Sigmoid colon (tissue), 7 donors: ENCODE results near the gene ACSL6. TPM values are rescaled to one million over a fixed set of nuclear protein-coding genes. Genes with fewer than 3 reads are reported as not detected.

ENCODE experiments used
- DNase-seq: peaks from one replicate; pipeline ENCODE4 v3.0.0-alpha.2; 2019
- H3K27ac ChIP-seq, 4 donors: fragments of 200-600 bp; sonication (generic); one replicate each; pipeline ENCODE4 v1.5.1; 2016 to 2019; ENCODE audit warnings: mild to moderate bottlenecking in 1 of 4
- H3K27me3 ChIP-seq, 3 donors: fragments of 200-600 bp; sonication (generic); one replicate each; pipeline ENCODE4 v1.5.1; 2019; ENCODE audit warnings: mild to moderate bottlenecking in 1 of 3
- H3K36me3 ChIP-seq, 4 donors: fragments of 200-600 bp; sonication (generic); one replicate each; pipeline ENCODE4 v1.5.1; 2016 to 2019
- H3K4me1 ChIP-seq, 4 donors: fragments of 200-600 bp; sonication (generic); one replicate each; pipeline ENCODE4 v1.5.1; 2017 to 2019
- H3K4me3 ChIP-seq, 4 donors: fragments of 200-600 bp; sonication (generic); one replicate each; pipeline ENCODE4 v1.5.1; 2017 to 2019; ENCODE audit warnings: mild to moderate bottlenecking in 2 of 4, moderate library complexity in 1 of 4
- H3K9me3 ChIP-seq, 4 donors: fragments of 200-600 bp in 3 of 4; sonication (generic) in 3 of 4; one replicate each; pipeline versions ENCODE4 v1.5.1 to v1.6.1; 2013 to 2019
- EP300 ChIP-seq, 4 donors: sonication (generic); formaldehyde crosslinking; IDR thresholded peaks; one replicate each; pipeline ENCODE4 v1.6.1; 2017; ENCODE audit warnings: antibody characterized with exemption in 4 of 4
- POLR2A ChIP-seq, 2 donors: fragments of 450-650 bp; IDR thresholded peaks; one replicate each; pipeline ENCODE4 v1.6.1; 2016; ENCODE audit warnings: antibody characterized with exemption in 2 of 2, mild to moderate bottlenecking in 2 of 2, moderate library complexity in 2 of 2
- POLR2AphosphoS5 ChIP-seq, 4 donors: sonication (generic); formaldehyde crosslinking; IDR thresholded peaks; one replicate each; pipeline ENCODE4 v1.6.1; 2017; ENCODE audit warnings: antibody characterized with exemption in 4 of 4
- WGBS, 2 donors: extraction: QIAGEN DNeasy Blood & Tissue Kit; methylation state at CpG; one replicate each; pipeline ENCODE4 v1.1.7; 2013; 5-methylcytosine and 5-hydroxymethylcytosine counted together
- intact Hi-C: fragments of 100-400 bp; cut with DNase I; formaldehyde crosslinking; loops from one replicate; pipeline ENCODE4 v1.15.1; 2023
- polyA plus RNA-seq, 3 donors: library from polyadenylated mRNA; stranded (reverse); fragments of 200-250 nt; gene quantifications; one replicate each; pipeline ENCODE4 v1.2.3, GENCODE V29; 2013
- total RNA-seq, 4 donors: library from RNA; depleted of rRNA; stranded (reverse); fragments of >200 nt; gene quantifications; one replicate each; pipeline ENCODE4 v1.1.0, GENCODE V29; 2016
- TF ChIP-seq, protein P1 (sequence below), 4 experiments: fragments of 450-650 bp in 3 of 4; fragments of 200-600 bp in 1 of 4; IDR thresholded peaks; one replicate each; pipeline ENCODE4 v1.5.1; 2016 to 2019; ENCODE audit warnings: antibody characterized with exemption in 4 of 4, mild to moderate bottlenecking in 3 of 4, moderate library complexity in 2 of 4
- donor health status: healthy with polysubstance abuse.
- donor health status: Bipolar disorder and iron deficiency.
- donor health status: healthy.

The ACSL6 gene
- total and polyA plus RNA-seq, 7 donors, result 0.16 to 5.5 (median 1.8) TPM; not detected in 2

GRCh38 chr5:131993676-131994075 lies 17.8 kb downstream of the ACSL6 start:
- DNase-seq, result no peak
- no peaks in the 10 kb centered on the region for H3K9me3 ChIP-seq
- H3K4me3 ChIP-seq, result no peak overlapping the region
- TF ChIP-seq, protein P1, sequence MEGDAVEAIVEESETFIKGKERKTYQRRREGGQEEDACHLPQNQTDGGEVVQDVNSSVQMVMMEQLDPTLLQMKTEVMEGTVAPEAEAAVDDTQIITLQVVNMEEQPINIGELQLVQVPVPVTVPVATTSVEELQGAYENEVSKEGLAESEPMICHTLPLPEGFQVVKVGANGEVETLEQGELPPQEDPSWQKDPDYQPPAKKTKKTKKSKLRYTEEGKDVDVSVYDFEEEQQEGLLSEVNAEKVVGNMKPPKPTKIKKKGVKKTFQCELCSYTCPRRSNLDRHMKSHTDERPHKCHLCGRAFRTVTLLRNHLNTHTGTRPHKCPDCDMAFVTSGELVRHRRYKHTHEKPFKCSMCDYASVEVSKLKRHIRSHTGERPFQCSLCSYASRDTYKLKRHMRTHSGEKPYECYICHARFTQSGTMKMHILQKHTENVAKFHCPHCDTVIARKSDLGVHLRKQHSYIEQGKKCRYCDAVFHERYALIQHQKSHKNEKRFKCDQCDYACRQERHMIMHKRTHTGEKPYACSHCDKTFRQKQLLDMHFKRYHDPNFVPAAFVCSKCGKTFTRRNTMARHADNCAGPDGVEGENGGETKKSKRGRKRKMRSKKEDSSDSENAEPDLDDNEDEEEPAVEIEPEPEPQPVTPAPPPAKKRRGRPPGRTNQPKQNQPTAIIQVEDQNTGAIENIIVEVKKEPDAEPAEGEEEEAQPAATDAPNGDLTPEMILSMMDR (IDR thresholded peaks at IDR 0.05), result no peak
- TF ChIP-seq EP300 (IDR thresholded peaks at IDR 0.05) (no peak), POLR2A (IDR thresholded peaks at IDR 0.05) (no peak)
- no peaks in the 10 kb centered on the region for H3K4me1 ChIP-seq
- WGBS, 2 donors, result 81 to 92% methylated on average over 4 of the region's 4 CpGs
- H3K27me3 ChIP-seq, result no peaks in the 10 kb centered on the region
- no peaks in the 10 kb centered on the region for H3K36me3 ChIP-seq
- no peak overlapping the region for H3K27ac ChIP-seq
- intact Hi-C loops, result no loop called here

DNA sequence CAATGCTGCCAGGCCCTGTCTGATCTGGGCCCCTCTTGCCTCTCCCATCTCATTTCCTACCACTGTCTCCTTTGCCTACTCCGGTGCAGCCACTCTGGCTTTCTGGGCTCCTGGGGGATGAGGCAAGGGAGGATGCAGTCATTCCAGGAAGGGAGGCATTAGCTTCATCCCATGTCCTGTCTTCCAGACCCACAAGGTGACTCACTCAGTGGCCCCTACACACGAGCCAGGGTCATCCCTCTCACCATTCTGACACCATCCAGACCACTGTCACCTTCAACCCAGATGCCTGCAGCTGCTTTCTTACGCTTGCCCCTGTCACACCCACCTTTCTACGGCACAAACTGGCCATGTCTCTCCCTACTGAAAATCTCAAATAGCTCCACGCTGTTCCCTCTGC lies 19.1 kb downstream of the ACSL6 start:
- 45 to 73% methylated on average over 5 of the region's 5 CpGs for WGBS, 2 donors
- Histone ChIP-seq H3K27ac (no peak overlapping the region), H3K9me3 (no peaks in the 10 kb centered on the region), H3K4me3 (no peak overlapping the region), H3K4me1 (no peaks in the 10 kb centered on the region), H3K27me3 (no peaks in the 10 kb centered on the region), H3K36me3 (no peaks in the 10 kb centered on the region)
- no peak for TF ChIP-seq EP300 (IDR thresholded peaks at IDR 0.05)
- TF ChIP-seq, protein P1 (IDR thresholded peaks at IDR 0.05), result no peak
- no peak for TF ChIP-seq POLR2AphosphoS5 (IDR thresholded peaks at IDR 0.05)
- no peak for TF ChIP-seq POLR2A (IDR thresholded peaks at IDR 0.05)
- no peak for DNase-seq
- intact Hi-C loops, result no loop called here

- TF ChIP-seq, protein P1 (IDR thresholded peaks at IDR 0.05), result no peak
- no peaks in the 10 kb centered on the region for H3K9me3 ChIP-seq
- H3K4me3 ChIP-seq, result no peak overlapping the region
- no peaks in the 10 kb centered on the region for H3K27me3 ChIP-seq
- H3K27ac ChIP-seq, result no peak overlapping the region
- no peaks in the 10 kb centered on the region for H3K4me1 ChIP-seq
- no peak for DNase-seq
- intact Hi-C loops, result no loop called here
- 78 to 80% methylated on average over 10 of the region's 10 CpGs for WGBS, 2 donors
- no peaks in the 10 kb centered on the region for H3K36me3 ChIP-seq
Measured at GRCh38 chr5:131991593-131992324, 19.7 kb downstream of the ACSL6 start.

DNA sequence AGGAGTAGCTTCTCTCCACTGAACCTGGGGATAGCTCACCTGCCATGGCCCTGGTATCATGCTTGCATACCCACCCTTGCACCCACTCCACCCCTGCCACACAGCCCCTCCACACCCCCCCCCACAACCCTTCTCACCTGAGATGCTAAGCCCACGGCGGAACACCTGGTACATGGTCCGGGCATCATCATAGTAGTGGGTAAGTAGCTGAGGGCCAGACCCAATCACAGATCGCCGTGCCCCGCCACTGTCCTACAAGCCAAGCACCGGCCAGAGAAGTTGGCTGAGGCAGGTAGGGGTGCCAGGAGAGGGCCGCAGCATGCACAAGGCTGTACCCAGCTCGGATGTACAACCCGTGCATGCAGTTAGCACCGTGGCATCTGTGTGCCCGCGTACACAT lies 20.7 kb downstream of the ACSL6 start:
- H3K27me3 ChIP-seq, result no peaks in the 10 kb centered on the region
- WGBS, 2 donors, result 96 to 97% methylated on average over 13 of the region's 13 CpGs
- no peak overlapping the region for H3K27ac ChIP-seq
- TF ChIP-seq POLR2AphosphoS5 (IDR thresholded peaks at IDR 0.05) (no peak), POLR2A (IDR thresholded peaks at IDR 0.05) (no peak), EP300 (IDR thresholded peaks at IDR 0.05) (no peak)
- TF ChIP-seq, protein P1 (IDR thresholded peaks at IDR 0.05), result no peak
- intact Hi-C loops, result no loop called here
- no peaks in the 10 kb centered on the region for H3K9me3 ChIP-seq
- no peaks in the 10 kb centered on the region for H3K4me1 ChIP-seq
- no peaks in the 10 kb centered on the region for H3K36me3 ChIP-seq
- H3K4me3 ChIP-seq, result no peak overlapping the region
- DNase-seq, result no peak

DNA sequence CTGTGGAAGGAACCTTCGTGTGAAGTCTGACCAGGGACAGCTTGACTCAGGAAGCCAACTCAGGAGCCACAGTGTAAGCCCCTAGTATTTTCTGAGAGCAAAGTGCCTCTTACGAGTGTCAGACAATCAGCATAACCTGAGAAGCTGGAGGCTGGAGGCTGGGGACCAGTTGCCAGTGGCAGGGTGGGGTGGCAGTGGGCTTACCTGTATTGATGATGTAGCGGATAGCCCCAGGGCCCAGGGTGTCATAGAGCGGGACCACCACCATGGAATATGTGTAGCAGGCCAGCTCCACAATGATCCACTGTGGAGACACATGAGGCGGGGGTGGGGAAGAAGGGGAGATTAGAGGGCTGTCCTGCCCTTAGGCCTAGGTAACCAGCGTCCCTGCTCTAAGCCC lies 22.9 kb downstream of the ACSL6 start:
- DNase-seq, result no peak
- no peaks in the 10 kb centered on the region for H3K9me3 ChIP-seq
- H3K36me3 ChIP-seq, result no peaks in the 10 kb centered on the region
- 92 to 94% methylated on average over 6 of the region's 6 CpGs for WGBS, 2 donors
- intact Hi-C loops, result no loop called here
- no peak overlapping the region for H3K4me3 ChIP-seq
- peaks cover 0 to 6% (median 1%) of the 10 kb centered on the region in 4 donors for H3K4me1 ChIP-seq
- TF ChIP-seq POLR2AphosphoS5 (IDR thresholded peaks at IDR 0.05) (no peak), POLR2A (IDR thresholded peaks at IDR 0.05) (no peak), EP300 (IDR thresholded peaks at IDR 0.05) (no peak)
- TF ChIP-seq, protein P1 (IDR thresholded peaks at IDR 0.05), result no peak
- H3K27ac ChIP-seq, result no peak overlapping the region
- no peaks in the 10 kb centered on the region for H3K27me3 ChIP-seq
